Activated CD8-positive, alpha-beta T cell treated with anti-CD3 and anti-CD28 coated beads for 36 hours (primary cell): ENCODE results near the gene MICAL3. TPM values are rescaled to one million over a fixed set of nuclear protein-coding genes. Genes with fewer than 3 reads are reported as not detected.

Experiments used
- ATAC-seq: fragments of 200-7000 bp; cut with Tn5 transposase; one replicate; pipeline ENCODE4 v1.10.0; 2021; ENCODE audit warnings: mild to moderate bottlenecking, moderate library complexity
- CTCF ChIA-PET: fragments of 350-600 bp; sonication (Branson Sonifier 250); formaldehyde crosslinking; loops from one replicate; lab custom pipeline; 2021; ENCODE audit warnings: antibody characterized with exemption; lab: Charles Lee
- POLR2A ChIA-PET: fragments of 350-600 bp; sonication (Branson Sonifier 250); formaldehyde crosslinking; loops from one replicate; lab custom pipeline; 2021; ENCODE audit warnings: antibody characterized with exemption; lab: Charles Lee
- DNase-seq: peaks from one replicate; pipeline ENCODE4 v3.0.0-alpha.2; 2020
- H3K27ac Mint-ChIP-seq: one replicate; pipeline ENCODE4 v1.8.0; 2021; ENCODE audit warnings: mild to moderate bottlenecking, mixed read lengths
- H3K27me3 Mint-ChIP-seq: one replicate; pipeline ENCODE4 v1.8.0; 2021; ENCODE audit warnings: mixed read lengths
- H3K36me3 Mint-ChIP-seq: one replicate; pipeline ENCODE4 v1.8.0; 2021; ENCODE audit warnings: low read depth, mixed read lengths
- H3K4me1 Mint-ChIP-seq: one replicate; pipeline ENCODE4 v1.8.0; 2021; ENCODE audit warnings: low read depth, mixed read lengths
- H3K4me3 Mint-ChIP-seq: one replicate; pipeline ENCODE4 v1.8.0; 2021; ENCODE audit warnings: mild to moderate bottlenecking, moderate library complexity, mixed read lengths
- H3K9me3 Mint-ChIP-seq: one replicate; pipeline ENCODE4 v1.8.0; 2021; ENCODE audit warnings: mixed read lengths
- CTCF ChIP-seq: fragments of 200-600 bp; IDR thresholded peaks from one replicate; pipeline ENCODE4 v1.8.0; 2022; ENCODE audit warnings: antibody characterized with exemption, mild to moderate bottlenecking
- intact Hi-C: fragments of 100-400 bp; cut with micrococcal nuclease; formaldehyde crosslinking; loops from one replicate; pipeline ENCODE4 v1.10.0; 2022
- total RNA-seq, 2 experiments: library from RNA; stranded (reverse); gene quantifications; one replicate each; pipeline ENCODE4 v1.2.3, GENCODE V29; 2021

The MICAL3 gene
- total RNA-seq, 2 experiments from 2014 or later, result 31.6 to 32.4 TPM

- H3K4me3 Mint-ChIP-seq, result no peak overlapping the region
Observed at GRCh38 chr22:17842386-17842785, 182.0 kb downstream of the MICAL3 start.

GRCh38 chr22:17841836-17842235, 182.5 kb downstream of the MICAL3 start:
- ATAC-seq, result no peak

More at GRCh38 chr22:17842386-17842785, 182.0 kb downstream of the MICAL3 start:
- Mint-ChIP-seq H3K36me3 (peaks cover 3% of the 10 kb centered on the region), H3K27me3 (no peaks in the 10 kb centered on the region), H3K4me1 (peaks cover 12% of the 10 kb centered on the region), H3K27ac (peak overlapping the region; percentile 38), H3K9me3 (no peaks in the 10 kb centered on the region)
- ChIA-PET CTCF (no interaction called here), POLR2A (no interaction called here)
- peak; percentile 67 for DNase-seq
- intact Hi-C loops, result no loop called here
- peak; percentile 89 for ATAC-seq
- TF ChIP-seq CTCF, result no peak

GRCh38 chr22:17838180-17838865, 186.0 kb downstream of the MICAL3 start:
- intact Hi-C loops, result loop anchor here (10.0 kb wide), 1 partner anchor 186 kb away; the partner anchor contains the start of gene MICAL3
- Mint-ChIP-seq H3K27ac (no peak overlapping the region), H3K36me3 (peaks cover 2% of the 10 kb centered on the region), H3K4me1 (peaks cover 12% of the 10 kb centered on the region), H3K27me3 (no peaks in the 10 kb centered on the region), H3K4me3 (no peak overlapping the region), H3K9me3 (no peaks in the 10 kb centered on the region)
- ATAC-seq (no peak), DNase-seq (no peak)
- CTCF ChIA-PET, result interaction anchor here (1.2 kb wide), 1 partner anchor 238 kb away, joined by 4 read pairs; no protein-coding TSS in a partner anchor
- POLR2A ChIA-PET, result interaction anchor here (0.6 kb wide), 1 partner anchor 167 kb away, joined by 3 read pairs; no protein-coding TSS in a partner anchor
- no peak for TF ChIP-seq CTCF

More at GRCh38 chr22:17841836-17842235, 182.5 kb downstream of the MICAL3 start:
- POLR2A ChIA-PET, result no interaction called here
- no peak for DNase-seq
- Mint-ChIP-seq H3K9me3 (no peaks in the 10 kb centered on the region), H3K36me3 (peaks cover 3% of the 10 kb centered on the region), H3K4me3 (no peak overlapping the region), H3K27ac (no peak overlapping the region), H3K4me1 (peaks cover 12% of the 10 kb centered on the region), H3K27me3 (no peaks in the 10 kb centered on the region)
- no peak for TF ChIP-seq CTCF
- intact Hi-C loops, result no loop called here
- CTCF ChIA-PET, result no interaction called here

GRCh38 chr22:17836992-17837742, 187.2 kb downstream of the MICAL3 start:
- intact Hi-C loops, result loop anchor here (10.0 kb wide), 1 partner anchor 188 kb away; the partner anchor contains the start of gene MICAL3
- no peaks in the 10 kb centered on the region for H3K9me3 Mint-ChIP-seq
- ChIA-PET CTCF (no interaction called here), POLR2A (no interaction called here)
- TF ChIP-seq CTCF, result no peak
- no peaks in the 10 kb centered on the region for H3K27me3 Mint-ChIP-seq
- peaks cover 3% of the 10 kb centered on the region for H3K4me1 Mint-ChIP-seq
- DNase-seq (no peak), ATAC-seq (no peak)
- H3K27ac Mint-ChIP-seq, result no peak overlapping the region
- no peaks in the 10 kb centered on the region for H3K36me3 Mint-ChIP-seq
- H3K4me3 Mint-ChIP-seq, result no peak overlapping the region
